ENCODE measurements around the gene WIF1.

WIF1 gene

DNA sequence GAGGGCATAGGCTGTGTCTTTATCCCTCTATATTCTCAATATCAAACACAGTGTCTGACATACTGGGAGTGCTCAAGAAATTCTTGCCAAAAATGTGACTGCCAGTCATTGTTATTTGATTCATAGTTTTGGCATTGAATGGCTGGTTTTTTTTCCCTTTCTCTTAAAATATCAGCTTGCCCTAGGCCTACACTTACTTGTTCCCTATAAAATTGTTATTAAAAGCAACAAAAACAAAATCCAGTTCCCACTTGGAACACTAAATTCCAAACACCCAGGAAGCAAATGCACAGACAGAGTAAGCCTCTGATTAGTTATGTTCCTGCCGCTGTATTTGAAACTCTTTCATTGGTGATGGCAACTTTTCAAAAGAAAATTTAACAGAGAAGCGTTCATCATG is 110.7 kb downstream of the WIF1 start:
- no peak for ATAC-seq (replicated peaks; ENCODE audit: extremely low read depth, poor library complexity, severe bottlenecking)
- no peaks in the 10 kb centered on the region for H3K36me3 Mint-ChIP-seq (ENCODE audit: insufficient read depth)
- no peaks in the 10 kb centered on the region for H3K4me1 Mint-ChIP-seq
- no peak overlapping the region for H3K4me3 Mint-ChIP-seq
- H3K27me3 Mint-ChIP-seq = peaks cover 25% of the 10 kb centered on the region
- no peak overlapping the region for H3K27ac Mint-ChIP-seq (ENCODE audit: low read depth)
- no peak for DNase-seq (ENCODE audit: low spot score in 2 of 2)
- no peaks in the 10 kb centered on the region for H3K9me3 Mint-ChIP-seq

DNA sequence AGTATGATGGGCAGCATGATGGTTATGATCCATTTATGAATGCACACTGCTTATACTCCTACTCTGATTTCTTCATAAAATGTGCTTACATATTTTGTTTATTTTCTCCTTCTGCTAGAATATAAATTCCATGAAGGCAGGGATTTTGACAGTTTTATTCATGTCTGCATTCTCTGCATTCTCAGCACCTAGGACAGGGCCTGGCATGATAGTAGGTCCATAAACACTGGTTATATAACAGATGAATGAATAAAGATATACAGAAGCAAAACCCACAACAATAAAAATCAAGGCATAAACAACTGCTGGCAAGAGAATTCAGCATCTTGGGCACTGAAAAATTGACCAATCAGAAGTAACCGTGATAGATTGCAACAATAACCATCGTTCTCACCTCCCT is 115.4 kb downstream of the WIF1 start:
- Mint-ChIP-seq H3K9me3 (peaks cover 12% of the 10 kb centered on the region), H3K36me3 (ENCODE audit: insufficient read depth) (peaks cover 2% of the 10 kb centered on the region), H3K27ac (ENCODE audit: low read depth) (no peak overlapping the region), H3K4me1 (no peaks in the 10 kb centered on the region), H3K27me3 (peaks cover 28% of the 10 kb centered on the region), H3K4me3 (no peak overlapping the region)
- no peak for ATAC-seq (replicated peaks; ENCODE audit: extremely low read depth, poor library complexity, severe bottlenecking)
- no peak for DNase-seq (ENCODE audit: low spot score in 2 of 2)

DNA sequence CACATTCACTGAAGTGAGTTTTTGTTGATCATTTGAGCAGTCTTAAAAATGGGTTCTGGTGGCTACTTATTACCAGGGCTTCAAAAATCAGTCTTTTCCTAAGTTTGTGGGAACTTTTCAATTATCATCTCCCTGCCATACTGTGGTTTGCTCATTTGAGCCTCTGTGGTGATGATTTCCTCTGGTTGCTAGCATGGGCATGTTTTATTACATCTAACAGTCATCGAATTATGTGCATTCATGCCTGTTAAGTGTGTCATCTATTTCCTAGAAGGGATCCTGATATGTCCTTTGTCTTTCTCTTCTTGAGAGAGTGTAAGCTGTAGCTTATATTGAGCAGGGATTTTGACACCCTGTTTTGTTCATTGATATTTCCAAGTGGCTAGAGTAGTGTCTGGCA is 116.8 kb downstream of the WIF1 start:
- Mint-ChIP-seq H3K36me3 (ENCODE audit: insufficient read depth) (peaks cover 2% of the 10 kb centered on the region), H3K4me3 (no peak overlapping the region), H3K9me3 (peaks cover 12% of the 10 kb centered on the region), H3K27me3 (peaks cover 28% of the 10 kb centered on the region), H3K4me1 (no peaks in the 10 kb centered on the region), H3K27ac (ENCODE audit: low read depth) (no peak overlapping the region)
- ATAC-seq (replicated peaks; ENCODE audit: extremely low read depth, poor library complexity, severe bottlenecking) = no peak
- DNase-seq (ENCODE audit: low spot score in 2 of 2) = no peak
